GM21526 (cell line): ENCODE results near the gene PPP1R15A.
"Not testable (repeated sequence)": the region's sequence is repeated elsewhere in the genome, so short reads cannot be mapped to it uniquely, and the experiment has no call there.

Source experiments
- ATAC-seq: cut with Tn5 transposase; IDR thresholded peaks from one replicate; pipeline ENCODE4 v1.9.1; 2021; ENCODE audit warnings: moderate library complexity; ENCODE audit not compliant: unreplicated experiment, low FRiP score

Gene PPP1R15A

DNA sequence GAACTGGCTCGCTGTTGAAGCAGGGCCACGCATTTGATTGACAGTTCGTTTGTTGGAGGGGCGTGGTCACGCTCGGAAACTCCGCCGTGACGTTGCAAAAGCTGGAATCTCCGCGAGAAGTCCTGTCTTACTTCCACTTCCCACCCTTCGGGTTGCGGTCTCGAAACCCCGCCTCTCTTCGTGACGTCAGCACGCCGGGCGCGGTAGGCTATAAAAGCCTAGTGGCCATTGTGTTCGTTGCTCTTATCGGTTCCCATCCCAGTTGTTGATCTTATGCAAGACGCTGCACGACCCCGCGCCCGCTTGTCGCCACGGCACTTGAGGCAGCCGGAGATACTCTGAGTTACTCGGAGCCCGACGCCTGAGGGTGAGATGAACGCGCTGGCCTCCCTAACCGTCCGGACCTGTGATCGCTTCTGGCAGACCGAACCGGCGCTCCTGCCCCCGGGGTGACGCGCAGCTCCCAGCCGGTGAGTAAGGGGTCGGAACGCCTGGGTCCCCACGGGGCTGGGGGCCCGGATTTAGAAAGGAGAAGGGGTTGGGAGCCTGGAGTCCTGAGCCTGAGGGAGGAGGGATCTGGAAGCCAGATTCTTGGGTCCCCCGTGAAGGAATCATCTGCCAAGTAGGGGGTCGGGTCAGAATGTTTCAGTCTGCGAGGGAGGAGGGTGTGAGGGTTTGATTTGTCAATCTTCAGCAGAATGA lies at the start of gene PPP1R15A:
TSS of gene PPP1R15A (plus strand) at position 240 of the 702 bp plus-strand sequence. CDS start 813 bp downstream, outside the sequence.
- ATAC-seq: no peak

DNA sequence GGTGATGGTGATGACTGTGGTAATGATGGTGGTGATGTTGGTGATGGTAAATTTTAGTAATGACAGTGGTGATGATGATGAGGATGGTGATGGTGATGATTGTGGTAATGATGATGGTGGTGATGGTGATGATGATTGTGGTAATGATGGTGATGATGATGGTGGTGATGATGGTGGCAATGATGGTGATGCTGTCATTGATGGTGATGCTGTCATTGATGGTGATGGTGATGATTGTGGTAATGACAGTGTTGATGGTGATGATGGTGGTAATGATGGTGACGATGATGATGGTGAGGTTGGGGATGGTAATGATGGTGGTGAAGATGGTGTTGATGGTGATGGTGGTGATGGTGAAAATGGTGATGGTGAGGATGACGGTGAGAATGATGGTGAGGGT lies 49.7 kb upstream of the PPP1R15A start:
- ATAC-seq: no peak

DNA sequence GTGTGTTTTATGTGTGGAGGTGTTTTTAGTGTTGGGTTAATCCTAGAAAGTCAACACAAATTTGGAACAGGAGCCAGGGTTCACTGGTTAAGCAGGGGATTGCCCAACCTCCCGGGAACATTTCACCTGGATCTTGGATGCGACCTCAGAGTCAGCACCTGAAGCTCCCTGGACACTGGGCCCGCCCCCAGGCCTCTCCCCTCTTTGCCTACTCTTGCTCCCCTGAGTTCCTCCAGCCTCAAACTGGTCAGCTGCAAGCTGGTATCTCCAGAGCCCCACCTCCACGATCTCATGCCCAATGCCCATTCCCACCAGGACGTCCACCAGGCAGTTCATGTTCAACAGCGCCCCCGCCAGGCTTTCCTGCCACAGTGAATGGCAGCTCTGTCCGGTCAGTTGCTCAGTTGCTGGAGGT lies 45.6 kb upstream of the PPP1R15A start:
- no peak for ATAC-seq

DNA sequence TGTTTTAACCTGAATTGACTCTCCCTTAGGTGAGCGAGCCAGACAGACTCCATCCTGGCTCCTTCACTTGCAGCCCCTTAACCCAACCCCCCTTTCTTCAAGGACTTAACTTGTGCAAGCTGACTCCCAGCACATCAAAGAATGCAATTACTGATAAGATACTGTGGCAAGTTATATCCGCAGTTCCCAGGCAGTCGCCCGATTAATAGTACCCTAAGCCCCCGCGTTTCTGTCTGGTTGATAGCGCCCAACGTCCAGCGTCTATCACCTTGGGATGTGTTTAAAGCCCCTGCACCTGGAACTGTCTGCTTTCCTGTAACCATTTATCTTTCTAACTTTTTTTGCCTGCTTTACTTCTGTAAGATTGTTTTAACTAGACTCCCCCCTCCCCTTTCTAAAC lies 42.1 kb upstream of the PPP1R15A start:
- ATAC-seq: no peak

DNA sequence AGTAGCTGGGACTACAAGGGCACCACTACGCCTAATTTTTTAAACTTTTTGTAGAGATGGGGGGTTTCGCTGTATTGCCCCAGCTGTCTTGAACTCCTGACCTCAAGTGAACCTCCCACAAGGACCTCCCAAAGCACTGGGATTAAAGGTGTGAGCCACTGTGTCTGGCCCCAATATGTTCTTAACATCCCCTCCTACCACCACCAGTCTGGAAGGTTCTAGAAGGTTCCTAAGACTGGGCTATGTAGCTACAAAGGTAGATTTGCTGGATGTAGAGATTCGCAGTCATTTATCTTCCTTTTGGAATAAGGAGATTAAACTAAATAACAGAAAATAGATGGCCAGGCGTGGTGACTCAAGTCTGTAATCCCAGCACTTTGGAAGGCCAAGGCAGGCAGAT lies 41.3 kb upstream of the PPP1R15A start:
- ATAC-seq: no peak

DNA sequence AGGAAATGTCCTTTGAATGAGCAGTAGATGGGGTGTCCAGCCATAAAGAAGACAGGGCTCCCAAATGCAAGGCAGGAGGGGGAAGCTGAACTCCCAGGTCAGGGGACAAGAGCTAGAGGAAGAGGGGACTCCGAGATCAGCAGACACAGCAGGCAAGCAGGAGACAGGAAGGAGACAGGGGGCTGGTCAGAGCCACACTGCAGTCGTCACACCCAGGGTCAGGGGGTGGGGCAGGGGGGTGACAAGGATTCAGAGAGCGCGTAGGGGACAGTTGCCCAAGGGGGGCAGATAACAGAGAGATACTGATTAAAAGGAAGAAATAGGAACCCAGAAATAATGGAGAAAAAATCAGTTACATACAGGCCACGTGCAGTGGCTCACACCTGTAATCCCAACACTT lies 39.2 kb upstream of the PPP1R15A start:
- no peak for ATAC-seq

DNA sequence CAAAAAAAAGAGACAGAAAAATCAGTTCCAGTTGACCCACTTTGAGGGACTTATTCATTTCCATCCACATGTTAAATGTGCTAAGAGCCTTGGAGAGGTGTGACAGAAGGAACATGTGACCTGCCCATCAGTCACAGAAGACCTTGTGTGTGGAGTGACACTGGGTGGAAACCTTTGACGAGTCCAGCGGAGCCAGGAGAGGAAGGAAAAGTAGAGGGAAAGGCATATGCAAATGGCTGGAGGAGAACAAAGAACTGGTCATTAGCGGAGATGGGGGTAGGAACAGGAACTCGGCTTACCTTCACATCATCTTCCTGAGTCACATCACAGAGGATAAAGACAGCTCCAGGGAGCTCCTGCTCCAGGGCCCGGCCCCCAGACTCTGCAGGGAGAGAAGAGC lies 38.2 kb upstream of the PPP1R15A start:
- no peak for ATAC-seq

DNA sequence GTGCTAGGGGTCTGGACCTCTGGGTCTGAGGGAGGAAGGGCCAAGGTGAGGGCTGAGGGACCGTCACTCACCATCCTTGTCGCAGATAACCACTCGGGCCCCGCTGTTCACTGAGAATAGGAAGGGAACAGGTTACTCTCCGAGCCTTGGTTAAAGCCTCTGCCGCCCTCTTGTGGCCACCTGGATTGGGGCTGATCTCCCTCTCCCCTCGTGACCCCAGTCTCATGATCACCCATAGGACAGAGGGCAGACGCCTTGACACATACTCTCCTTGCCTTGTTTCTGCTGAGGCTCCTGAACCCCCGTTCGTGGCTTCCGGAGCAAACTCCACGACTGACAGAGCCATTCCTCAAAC lies 36.5 kb upstream of the PPP1R15A start:
- no peak for ATAC-seq

DNA sequence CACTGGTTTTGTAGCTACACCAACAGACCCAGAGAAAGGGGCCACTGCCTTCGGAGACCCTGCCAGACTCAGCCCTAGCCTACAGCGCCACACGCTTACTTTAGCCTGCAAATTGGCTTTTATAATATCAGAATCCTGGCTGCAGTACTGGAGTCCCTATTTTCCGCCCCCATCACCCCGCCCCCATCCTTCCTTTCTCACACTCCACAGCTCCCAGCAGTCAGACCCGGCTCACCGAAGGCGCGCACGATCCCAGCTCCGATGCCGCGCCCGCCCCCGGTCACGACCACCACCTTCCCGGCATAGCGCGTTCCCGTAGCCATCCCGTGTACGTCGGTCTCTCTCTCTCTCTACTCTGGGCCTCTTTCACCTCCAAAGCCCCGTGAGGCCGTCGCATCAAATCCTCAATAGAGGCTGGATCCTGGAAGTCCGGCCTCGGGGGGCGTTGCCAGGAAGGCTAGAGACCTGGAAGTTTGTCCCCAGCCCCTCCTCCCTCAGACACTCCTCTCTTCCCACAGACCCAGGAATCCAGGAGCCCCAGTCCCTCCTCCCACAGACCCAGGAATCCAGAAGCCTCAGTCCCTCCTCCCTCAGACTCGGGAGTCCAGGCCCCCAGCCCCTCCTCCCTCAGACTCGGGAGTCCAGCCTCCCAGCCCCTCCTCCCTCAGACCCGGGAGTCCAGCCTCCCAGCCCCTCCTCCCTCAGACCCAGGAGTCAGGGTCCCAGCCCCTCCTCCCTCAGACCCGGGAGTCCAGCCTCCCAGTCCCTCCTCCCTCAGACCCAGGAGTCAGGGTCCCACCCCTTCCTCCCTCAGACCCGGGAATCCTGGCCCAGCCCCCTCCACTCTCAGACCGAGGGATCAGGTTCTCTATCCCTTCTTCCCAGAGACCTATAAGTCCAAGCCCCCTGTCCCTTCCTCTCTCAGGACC lies 35.9 kb upstream of the PPP1R15A start, which contains the start of gene HSD17B14:
TSS of gene HSD17B14 (minus strand) at position 403 of the 929 bp plus-strand sequence. CDS start at position 323, 80 bp downstream.
- no peak for ATAC-seq

DNA sequence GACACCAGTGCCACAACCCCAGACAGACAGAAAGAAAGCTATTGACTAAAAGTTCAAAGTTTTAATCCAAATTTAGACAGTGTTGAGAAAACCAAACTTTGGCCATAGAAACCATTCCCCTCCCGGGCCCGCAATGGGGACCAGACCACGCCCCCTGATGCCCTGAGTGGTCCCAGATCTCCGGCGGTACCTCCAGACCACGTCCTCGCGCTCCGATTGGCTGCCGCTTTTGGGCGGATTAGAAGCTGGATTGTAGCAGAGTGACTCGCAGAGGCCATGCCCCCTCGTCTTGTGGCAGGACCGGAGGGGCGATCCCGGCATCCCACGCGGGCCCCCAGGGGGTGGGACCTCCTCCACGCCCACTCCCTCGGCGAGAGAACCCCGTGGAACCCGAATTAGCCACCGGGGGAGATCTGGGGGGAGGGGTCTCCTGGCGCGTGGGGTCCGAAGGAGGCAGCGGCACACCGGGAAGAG lies 35.1 kb upstream of the PPP1R15A start:
- ATAC-seq: peak; percentile 62

DNA sequence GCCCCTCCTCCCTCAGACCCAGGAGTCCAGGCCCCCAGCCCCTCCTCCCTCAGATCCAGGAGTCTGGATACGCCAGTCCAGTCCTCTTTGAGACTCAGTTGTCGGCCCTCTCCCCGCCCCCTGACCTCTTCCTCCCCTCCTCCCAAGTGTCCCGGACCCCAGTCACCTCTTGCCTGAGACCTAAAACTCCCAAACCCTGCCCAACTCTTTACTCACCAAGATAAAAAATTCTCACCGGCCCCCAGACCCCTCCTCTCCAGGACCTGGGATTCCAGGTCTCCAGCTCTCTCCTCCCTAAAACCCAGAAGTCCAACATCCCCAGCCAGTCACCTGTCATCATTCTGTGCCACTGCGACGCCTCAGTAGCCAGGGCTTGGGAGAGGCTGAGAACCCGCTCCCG lies 34.5 kb upstream of the PPP1R15A start:
- ATAC-seq: no peak

DNA sequence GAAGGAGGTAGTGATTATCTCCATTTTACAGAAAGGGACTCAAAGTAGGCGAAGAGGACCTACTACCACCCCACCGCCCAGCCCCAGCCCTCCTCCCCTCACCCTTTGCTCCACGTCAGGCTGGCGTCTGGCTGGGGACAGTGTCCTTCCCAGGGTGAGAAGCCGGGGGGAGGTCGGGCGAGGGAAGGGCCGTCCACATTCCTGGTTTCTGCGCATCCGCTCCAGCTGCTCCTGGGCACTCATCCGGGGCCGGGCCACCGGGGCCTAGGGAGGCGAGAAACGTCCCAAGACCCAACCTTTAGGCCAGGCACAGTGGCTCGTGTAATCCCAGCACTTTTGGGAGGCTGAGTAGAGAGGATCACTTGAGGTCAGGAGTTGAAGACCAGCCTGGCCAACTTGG lies 31.2 kb upstream of the PPP1R15A start:
- no peak for ATAC-seq

DNA sequence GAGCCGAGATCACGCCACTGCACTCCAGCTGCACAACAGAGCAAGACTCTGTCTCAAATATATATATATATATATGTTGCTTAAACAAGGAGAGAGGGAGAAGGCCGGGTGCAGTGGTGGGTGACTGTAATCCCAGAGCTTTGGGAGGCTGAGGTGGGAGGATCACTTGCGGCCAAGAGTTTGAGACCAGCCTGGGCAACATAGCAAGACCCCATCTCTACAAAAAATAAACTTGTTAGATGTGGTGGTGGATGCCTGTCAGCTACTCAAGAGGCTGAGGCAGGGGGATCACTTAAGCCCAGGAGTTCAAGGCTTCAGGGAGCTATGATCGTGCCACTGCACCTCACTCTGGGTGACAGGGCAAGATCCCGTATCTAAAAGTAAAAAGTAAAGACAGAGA lies 30.6 kb upstream of the PPP1R15A start:
- ATAC-seq: no peak

DNA sequence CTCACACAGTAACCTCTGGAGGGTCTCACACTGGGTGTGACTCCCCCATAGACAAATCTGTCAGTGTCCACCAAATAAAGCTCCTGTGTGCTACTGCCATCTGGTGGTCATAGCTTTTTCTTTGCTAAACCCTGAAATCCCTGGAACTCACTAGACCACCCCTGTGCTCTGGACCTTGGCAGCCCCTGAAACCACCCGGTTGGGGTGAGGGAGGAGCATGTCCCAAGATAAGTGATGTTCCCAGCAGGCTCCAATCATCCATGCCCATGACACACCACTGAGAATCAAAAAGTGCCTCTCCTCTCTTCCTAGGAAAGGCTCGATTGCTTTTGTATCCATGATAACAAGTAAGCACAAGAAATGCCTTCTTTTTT lies 29.4 kb upstream of the PPP1R15A start:
- ATAC-seq: no peak

DNA sequence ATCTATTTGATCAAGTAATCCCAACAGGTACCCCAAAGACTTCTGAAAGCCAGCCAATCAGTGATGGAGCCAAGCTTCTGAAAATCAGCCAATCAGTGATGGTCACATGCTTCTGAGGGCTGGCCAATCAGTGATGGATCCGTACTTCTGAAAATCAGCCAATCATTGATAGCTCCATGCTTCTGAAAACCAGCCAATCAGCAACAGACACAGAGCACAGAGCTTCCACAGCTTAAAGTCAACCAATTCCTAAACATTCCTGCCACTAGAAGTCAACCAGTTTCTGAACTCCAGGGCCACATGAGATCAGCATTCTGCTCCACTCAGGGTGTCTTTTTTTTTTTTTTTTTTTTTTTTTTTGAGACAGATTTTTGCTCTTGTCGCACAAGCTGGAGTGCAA lies 27.7 kb upstream of the PPP1R15A start:
- ATAC-seq: no peak

DNA sequence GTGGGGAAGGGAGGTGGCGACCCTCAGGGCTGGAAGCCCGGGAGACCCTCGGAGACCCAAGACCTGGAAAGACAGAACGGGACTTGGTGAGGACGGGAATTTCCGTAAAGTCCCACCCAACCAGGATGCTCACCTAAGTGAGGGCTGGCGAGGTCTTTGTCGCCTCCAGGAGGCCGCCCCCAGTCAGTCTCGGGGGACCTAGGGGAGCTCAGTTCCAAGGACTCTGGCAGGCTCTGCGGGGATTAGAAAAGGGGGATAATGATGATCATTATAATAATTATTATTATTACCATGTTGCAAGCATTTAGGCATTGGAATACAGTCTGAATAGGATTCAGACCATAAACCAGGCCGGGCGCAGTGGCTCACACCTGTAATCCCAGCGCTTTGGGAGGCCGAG lies 26.8 kb upstream of the PPP1R15A start:
- no peak for ATAC-seq

DNA sequence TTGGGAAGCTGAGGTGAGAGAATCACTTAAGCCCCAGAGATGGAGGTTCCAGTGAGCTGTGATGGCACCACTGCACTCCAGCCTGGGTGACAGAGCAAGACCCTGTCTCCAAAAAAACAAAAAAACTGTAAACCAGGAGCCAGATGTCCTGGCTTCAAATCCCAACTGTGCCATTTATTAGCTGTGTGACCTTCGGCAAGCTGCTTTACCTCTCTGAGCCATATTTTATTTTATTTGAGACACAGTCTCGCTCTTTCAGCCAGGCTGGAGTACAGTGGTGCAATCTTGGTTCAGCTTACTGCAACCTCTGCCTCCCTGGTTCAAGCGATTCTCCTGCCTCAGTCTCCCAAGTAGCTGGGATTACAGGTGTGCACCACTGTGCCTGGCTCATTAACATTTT lies 25.6 kb upstream of the PPP1R15A start:
- not testable (repeated sequence) for ATAC-seq

DNA sequence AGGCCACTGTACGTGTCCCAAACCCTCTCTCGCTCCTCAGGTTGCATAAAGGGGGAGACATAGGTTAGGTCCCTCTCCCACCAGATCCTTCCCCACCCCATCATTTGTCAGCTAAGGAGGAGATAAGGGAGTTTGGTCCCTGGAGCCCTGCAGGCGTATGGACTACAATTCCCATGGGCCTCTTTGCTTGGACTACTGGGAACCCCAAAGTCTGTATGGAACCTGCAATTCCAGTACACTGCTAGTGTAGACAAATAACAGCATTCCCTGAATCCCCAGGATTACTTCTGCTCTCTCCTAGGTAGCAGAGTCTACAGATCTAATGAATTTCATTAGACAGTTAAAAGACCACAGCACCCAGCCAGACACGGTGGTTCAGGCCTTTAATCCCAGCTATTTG lies 19.9 kb upstream of the PPP1R15A start:
- ATAC-seq: no peak

DNA sequence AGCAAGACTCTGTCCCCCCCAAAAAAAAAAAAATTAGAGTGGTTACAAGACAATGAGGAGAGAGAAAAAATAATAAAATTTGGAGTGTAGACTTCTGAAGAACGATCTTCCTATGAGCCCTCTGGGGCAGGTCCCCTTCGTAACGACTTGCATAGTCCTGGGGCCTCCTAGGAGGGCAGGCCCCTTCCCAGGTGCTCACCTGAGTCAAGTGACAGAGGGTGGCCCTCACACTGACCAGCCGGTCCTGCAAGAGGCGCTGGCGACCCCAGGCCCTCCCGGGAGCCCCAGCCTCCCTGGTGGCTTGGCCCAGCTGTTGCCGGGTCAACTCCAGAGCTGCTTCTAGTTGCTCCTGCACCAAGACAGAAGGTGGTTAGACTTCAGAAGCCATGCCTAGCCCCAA lies 18.7 kb upstream of the PPP1R15A start:
- ATAC-seq: no peak

DNA sequence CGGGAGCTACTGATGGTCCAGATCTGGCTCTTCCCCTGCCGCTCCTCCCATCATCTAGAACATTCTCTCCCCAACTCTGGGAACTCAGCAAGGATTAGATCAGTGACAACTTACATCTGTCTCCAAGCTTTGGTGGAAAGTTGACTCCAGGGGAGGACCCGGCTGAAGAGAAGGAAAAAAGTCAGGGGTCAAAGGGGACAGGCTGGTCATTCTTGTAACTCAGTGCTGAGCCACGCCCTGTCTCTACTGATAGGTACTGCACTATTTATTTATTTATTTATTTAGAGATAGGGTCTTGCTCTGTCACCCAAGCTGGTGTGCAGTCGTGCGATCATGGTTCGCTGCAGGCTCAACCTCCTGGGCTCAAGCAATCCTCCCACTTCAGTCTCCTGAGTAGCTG lies 18.1 kb upstream of the PPP1R15A start:
- no peak for ATAC-seq

DNA sequence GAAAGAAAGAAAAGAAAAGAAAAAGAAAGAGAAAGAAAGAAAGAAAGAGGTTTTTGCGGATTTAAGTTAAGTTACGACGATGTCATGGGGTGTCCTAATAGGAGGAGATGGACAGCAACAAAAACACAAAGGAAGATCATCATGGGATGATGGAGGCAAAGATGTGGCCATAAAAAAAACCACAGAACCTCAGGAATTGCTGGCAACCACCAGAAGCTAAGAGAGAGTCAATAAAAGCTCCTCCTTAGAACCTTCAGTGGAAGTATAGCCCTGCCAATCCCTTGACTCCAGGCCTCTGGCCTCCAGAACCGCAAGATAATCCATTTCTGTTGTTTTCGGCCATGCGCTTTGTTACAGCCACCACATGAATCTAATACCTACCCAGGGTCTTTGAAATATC lies 15.3 kb upstream of the PPP1R15A start:
- no peak for ATAC-seq
